ENCODE results near the gene DOP1A.

The DOP1A gene

GRCh38 chr6:83038246-83038645, 29.2 kb upstream of the DOP1A start:
- TF ChIP-seq TCF12 (IDR thresholded peaks at IDR 0.05; ENCODE audit: low read depth): no peak
- TF ChIP-seq FOXM1 (IDR thresholded peaks at IDR 0.05; ENCODE audit: borderline replicate concordance, low read depth): no peak
- TF ChIP-seq, protein P1, sequence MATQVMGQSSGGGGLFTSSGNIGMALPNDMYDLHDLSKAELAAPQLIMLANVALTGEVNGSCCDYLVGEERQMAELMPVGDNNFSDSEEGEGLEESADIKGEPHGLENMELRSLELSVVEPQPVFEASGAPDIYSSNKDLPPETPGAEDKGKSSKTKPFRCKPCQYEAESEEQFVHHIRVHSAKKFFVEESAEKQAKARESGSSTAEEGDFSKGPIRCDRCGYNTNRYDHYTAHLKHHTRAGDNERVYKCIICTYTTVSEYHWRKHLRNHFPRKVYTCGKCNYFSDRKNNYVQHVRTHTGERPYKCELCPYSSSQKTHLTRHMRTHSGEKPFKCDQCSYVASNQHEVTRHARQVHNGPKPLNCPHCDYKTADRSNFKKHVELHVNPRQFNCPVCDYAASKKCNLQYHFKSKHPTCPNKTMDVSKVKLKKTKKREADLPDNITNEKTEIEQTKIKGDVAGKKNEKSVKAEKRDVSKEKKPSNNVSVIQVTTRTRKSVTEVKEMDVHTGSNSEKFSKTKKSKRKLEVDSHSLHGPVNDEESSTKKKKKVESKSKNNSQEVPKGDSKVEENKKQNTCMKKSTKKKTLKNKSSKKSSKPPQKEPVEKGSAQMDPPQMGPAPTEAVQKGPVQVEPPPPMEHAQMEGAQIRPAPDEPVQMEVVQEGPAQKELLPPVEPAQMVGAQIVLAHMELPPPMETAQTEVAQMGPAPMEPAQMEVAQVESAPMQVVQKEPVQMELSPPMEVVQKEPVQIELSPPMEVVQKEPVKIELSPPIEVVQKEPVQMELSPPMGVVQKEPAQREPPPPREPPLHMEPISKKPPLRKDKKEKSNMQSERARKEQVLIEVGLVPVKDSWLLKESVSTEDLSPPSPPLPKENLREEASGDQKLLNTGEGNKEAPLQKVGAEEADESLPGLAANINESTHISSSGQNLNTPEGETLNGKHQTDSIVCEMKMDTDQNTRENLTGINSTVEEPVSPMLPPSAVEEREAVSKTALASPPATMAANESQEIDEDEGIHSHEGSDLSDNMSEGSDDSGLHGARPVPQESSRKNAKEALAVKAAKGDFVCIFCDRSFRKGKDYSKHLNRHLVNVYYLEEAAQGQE (IDR thresholded peaks at IDR 0.05; ENCODE audit: low read depth): no peak
- TF ChIP-seq EP300 (IDR thresholded peaks at IDR 0.05; ENCODE audit: borderline replicate concordance): no peak
- TF ChIP-seq EGR1 (IDR thresholded peaks at IDR 0.05): no peak
- no peak for TF ChIP-seq CEBPB (IDR thresholded peaks at IDR 0.05)
- no peak for TF ChIP-seq ZBTB7A (IDR thresholded peaks at IDR 0.05; ENCODE audit: low read depth)
- TF ChIP-seq, protein P2, sequence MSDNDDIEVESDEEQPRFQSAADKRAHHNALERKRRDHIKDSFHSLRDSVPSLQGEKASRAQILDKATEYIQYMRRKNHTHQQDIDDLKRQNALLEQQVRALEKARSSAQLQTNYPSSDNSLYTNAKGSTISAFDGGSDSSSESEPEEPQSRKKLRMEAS (IDR thresholded peaks at IDR 0.05): no peak
- no peak for TF ChIP-seq CREB1 (IDR thresholded peaks at IDR 0.05; ENCODE audit: low read depth)
- TF ChIP-seq YY1 (IDR thresholded peaks at IDR 0.05; ENCODE audit: low read depth): no peak
- TF ChIP-seq TEAD4 (IDR thresholded peaks at IDR 0.05): no peak
- no peak for TF ChIP-seq TAF1 (IDR thresholded peaks at IDR 0.05; ENCODE audit: low read depth)

GRCh38 chr6:83042467-83043053, 24.9 kb upstream of the DOP1A start:
- TF ChIP-seq FOXM1 (IDR thresholded peaks at IDR 0.05; ENCODE audit: borderline replicate concordance, low read depth) (no peak), EGR1 (IDR thresholded peaks at IDR 0.05) (no peak), NFIC (IDR thresholded peaks at IDR 0.05) (no peak), EP300 (IDR thresholded peaks at IDR 0.05; ENCODE audit: borderline replicate concordance) (no peak), TEAD4 (IDR thresholded peaks at IDR 0.05) (no peak), TAF1 (IDR thresholded peaks at IDR 0.05; ENCODE audit: low read depth) (no peak), RAD21 (IDR thresholded peaks at IDR 0.05; ENCODE audit: low read depth) (no peak), CREB1 (IDR thresholded peaks at IDR 0.05; ENCODE audit: low read depth) (no peak)
- TF ChIP-seq, protein P3, sequence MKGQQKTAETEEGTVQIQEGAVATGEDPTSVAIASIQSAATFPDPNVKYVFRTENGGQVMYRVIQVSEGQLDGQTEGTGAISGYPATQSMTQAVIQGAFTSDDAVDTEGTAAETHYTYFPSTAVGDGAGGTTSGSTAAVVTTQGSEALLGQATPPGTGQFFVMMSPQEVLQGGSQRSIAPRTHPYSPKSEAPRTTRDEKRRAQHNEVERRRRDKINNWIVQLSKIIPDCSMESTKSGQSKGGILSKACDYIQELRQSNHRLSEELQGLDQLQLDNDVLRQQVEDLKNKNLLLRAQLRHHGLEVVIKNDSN (IDR thresholded peaks at IDR 0.05): no peak

- TF ChIP-seq RAD21 (IDR thresholded peaks at IDR 0.05; ENCODE audit: low read depth): no peak
- no peak for TF ChIP-seq NFIC (IDR thresholded peaks at IDR 0.05)
- TF ChIP-seq, protein P3 (IDR thresholded peaks at IDR 0.05): no peak
- TF ChIP-seq EGR1 (IDR thresholded peaks at IDR 0.05): no peak
- no peak for TF ChIP-seq TCF12 (IDR thresholded peaks at IDR 0.05; ENCODE audit: low read depth)
These were observed 23.2 kb upstream of the DOP1A start for GRCh38 chr6:83044091-83044768.

- TF ChIP-seq, protein P1 (IDR thresholded peaks at IDR 0.05; ENCODE audit: low read depth): no peak
- TF ChIP-seq TEAD4 (IDR thresholded peaks at IDR 0.05) (peak; percentile 41; the same call in 1 of the 2 replicates), YY1 (IDR thresholded peaks at IDR 0.05; ENCODE audit: low read depth) (no peak), TCF12 (IDR thresholded peaks at IDR 0.05; ENCODE audit: low read depth) (no peak)
These were observed 20.3 kb upstream of the DOP1A start for GRCh38 chr6:83047065-83047754.

GRCh38 chr6:83051377-83052172, 15.9 kb upstream of the DOP1A start:
- TF ChIP-seq, protein P1 (IDR thresholded peaks at IDR 0.05; ENCODE audit: low read depth): no peak
- TF ChIP-seq, protein P3 (IDR thresholded peaks at IDR 0.05): no peak
- TF ChIP-seq EP300 (IDR thresholded peaks at IDR 0.05; ENCODE audit: borderline replicate concordance): no peak
